Putamen (tissue), 1 donor: Measurements from ENCODE around the gene STS.

Experiments
- DNase-seq: peaks from one replicate; pipeline ENCODE4 v3.0.0-alpha.2; 2016; ENCODE audit warnings: low spot score

STS gene

GRCh38 chrX:7147413-7147977, at the start of gene STS:
STS (plus strand) TSS chrX:7147712; CDS start chrX:7253200, 105,488 bp downstream.
- peak; percentile 23 for DNase-seq

- no peak for DNase-seq
Measured at GRCh38 chrX:7100022-7100421, 47.5 kb upstream of the STS start.

GRCh38 chrX:7102119-7102518, 45.4 kb upstream of the STS start:
- DNase-seq, result no peak

GRCh38 chrX:7106649-7107048, 40.9 kb upstream of the STS start:
- DNase-seq, result no peak

GRCh38 chrX:7108030-7108429, 39.5 kb upstream of the STS start:
- no peak for DNase-seq

- DNase-seq, result no peak
Measured at GRCh38 chrX:7109049-7109531, 38.4 kb upstream of the STS start.

GRCh38 chrX:7109838-7110793, 37.4 kb upstream of the STS start:
- no peak for DNase-seq

- no peak for DNase-seq
Measured at GRCh38 chrX:7110821-7111276, 36.7 kb upstream of the STS start.

- DNase-seq, result no peak
Measured at GRCh38 chrX:7111518-7111917, 36.0 kb upstream of the STS start.

GRCh38 chrX:7112071-7112470, 35.4 kb upstream of the STS start:
- no peak for DNase-seq

- no peak for DNase-seq
Measured at GRCh38 chrX:7115557-7115956, 32.0 kb upstream of the STS start.

GRCh38 chrX:7116081-7116480, 31.4 kb upstream of the STS start:
- no peak for DNase-seq

- no peak for DNase-seq
Measured at GRCh38 chrX:7117587-7117986, 29.9 kb upstream of the STS start.

- DNase-seq, result no peak
Measured at GRCh38 chrX:7119950-7120877, 27.3 kb upstream of the STS start.

- no peak for DNase-seq
Measured at GRCh38 chrX:7120878-7121219, 26.7 kb upstream of the STS start.

- no peak for DNase-seq
Measured at GRCh38 chrX:7127056-7127455, 20.5 kb upstream of the STS start.

GRCh38 chrX:7131621-7132020, 15.9 kb upstream of the STS start:
- DNase-seq, result no peak

GRCh38 chrX:7132335-7133049, 15.0 kb upstream of the STS start:
- no peak for DNase-seq

- no peak for DNase-seq
Measured at GRCh38 chrX:7133050-7133440, 14.5 kb upstream of the STS start.

GRCh38 chrX:7134981-7135380, 12.5 kb upstream of the STS start:
- no peak for DNase-seq

- no peak for DNase-seq
Measured at GRCh38 chrX:7139202-7140081, 8.1 kb upstream of the STS start.
